ENCODE results near the gene IER5.
"Not testable (repeated sequence)": the region's sequence is repeated elsewhere in the genome, so short reads cannot be mapped to it uniquely, and the experiment has no call there.

IER5 gene

DNA sequence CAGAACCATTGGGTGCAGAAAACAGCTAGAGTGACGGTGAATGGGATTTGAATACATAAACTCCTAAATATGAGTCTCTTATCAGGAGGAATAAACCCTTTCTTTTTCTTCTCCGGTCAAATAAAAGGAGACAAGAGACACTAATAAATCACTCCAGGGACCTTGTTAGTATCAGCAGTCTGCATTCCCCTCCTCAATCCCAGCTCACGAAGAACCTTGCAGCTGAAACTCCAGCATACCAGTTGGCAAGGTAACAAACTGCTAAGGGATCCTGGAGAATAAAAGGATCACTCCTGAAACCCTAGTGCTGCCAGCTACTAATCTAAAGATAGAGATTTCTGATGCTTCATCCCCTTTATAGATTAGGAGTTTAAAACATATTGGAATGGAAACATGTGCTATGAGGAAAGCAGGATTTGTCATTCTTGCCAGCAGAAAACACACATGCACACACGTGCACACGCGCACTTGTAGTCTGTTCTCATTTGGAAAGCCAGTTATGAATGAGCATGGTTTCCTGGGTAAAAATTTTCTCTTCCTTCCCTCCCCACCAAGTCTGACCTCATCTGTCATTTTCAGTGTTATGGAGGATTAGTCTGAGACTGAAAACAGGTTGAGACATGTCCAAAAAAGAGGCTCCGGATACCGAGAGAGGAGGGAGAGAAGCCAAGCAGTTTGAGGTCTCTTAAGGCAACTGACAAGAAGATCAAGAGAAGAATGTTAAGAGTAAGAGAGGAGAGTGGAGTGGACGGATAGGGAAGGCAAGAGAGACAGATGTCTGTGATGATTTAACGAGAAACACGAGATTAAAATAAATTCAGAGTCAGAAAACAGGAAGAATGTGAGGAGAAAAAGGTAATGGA lies 10.9 kb downstream of the IER5 start:
- peak; percentile 80 for DNase-seq

DNA sequence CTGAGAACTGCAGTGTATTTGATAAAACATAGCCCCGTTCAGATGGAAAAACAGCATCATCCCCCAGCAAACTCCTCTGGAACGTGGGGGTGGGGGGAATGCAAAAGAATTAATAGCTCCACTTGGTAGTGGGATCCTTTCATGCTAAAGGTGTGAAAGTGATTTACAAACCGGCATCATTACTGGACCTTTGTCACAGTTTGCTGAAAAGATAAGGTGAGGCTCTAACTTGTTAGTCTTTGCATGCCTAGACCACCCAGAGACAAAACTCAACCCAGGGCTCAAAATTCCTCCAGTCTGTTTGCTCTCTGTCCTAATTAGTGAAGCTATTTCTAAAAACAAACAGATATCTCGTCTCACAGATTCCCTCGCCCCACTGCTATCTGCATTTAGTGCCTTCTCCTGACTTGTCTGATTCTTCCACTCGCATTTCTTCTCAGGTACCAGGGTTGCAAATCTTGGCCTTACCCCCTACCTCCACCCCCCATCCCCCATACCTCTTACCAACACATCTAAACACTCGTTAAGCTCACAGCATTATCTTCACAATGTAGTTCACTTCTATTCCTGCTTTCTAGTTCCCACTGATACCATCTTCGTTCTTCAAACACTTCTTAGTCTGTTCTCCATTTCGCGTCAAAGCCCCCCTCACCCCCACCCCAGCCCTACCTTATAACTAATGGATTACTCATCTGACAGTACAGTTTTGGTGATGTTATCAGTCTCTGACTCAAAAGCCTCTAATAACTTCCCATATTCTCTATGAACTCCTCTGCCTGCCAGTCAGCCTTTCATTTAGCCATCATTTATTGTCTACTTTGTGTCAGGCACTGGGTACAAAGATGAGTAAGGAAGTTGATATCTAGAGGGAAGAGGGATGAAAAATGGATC lies 11.8 kb downstream of the IER5 start:
- peak; percentile 72 for DNase-seq

DNA sequence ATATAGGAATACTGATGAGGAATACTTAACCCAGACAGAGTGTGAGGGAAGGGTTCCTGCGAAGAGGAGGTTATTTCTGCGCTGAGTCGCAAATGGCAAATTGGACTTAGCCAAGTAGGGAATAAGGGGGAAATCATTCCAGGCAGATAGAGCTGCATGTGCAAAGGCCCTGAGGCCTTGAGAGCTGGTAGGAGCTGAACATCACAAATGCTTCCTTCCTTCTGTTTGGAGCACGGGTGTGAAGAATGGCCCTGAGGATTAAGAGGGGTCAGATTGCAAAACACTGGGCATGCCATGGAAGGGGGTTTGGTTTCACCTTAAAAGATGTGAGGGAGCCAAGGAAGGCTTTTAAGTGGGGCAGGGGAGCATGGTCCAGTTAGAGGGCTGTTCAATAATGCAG lies 12.4 kb downstream of the IER5 start:
- no peak for DNase-seq

DNA sequence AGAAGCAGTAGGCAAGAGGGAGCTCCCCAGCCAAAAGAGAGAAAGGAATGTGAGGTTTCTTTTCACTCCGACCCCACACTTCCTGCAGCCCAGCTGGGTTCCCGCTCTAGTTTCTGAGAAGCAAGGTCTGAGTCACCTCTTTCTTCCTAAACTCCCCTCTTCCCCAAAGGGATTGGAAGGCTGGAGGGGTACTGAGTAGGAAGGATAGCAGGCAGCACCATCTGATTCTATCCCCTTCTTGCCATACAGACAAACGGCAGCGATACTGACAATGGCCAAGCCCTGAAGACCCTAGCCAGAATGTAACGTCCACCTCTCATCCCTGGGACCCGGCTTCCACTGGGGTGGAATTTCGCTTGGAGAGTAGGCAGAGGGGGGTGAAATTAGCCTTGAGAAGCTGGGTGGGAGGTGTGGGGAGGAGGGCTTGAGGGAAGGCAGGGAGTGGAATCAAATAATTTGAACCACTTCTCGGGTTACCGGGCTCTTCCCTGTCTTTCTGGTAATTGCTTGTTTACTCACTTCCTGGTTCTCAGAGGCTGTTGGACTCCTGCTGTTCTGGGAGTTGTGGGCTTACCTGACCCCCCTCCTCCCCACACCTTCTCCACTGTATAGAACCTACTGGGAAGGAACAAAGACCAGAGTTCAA lies 13.2 kb downstream of the IER5 start:
- DNase-seq = peak; percentile 86

DNA sequence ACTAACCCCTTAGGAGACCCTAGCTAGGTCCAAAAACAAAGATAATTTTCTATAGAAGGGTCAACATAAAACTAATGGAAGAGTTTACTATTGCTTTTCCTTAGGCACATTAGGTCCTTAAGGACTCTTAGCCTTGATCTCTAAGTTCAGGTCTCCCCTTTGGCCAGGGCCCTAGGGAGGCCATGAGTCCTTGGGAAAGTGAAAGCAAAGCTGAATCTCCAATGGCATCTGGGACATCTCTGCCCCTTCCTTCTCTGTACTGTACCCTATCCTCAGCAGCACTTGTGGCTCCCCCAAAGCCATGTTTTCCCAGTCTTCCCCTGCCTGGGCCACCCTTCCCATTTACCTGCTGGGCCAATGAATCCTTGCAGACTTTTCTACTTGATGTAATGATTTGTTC lies 14.3 kb downstream of the IER5 start:
- DNase-seq = no peak

DNA sequence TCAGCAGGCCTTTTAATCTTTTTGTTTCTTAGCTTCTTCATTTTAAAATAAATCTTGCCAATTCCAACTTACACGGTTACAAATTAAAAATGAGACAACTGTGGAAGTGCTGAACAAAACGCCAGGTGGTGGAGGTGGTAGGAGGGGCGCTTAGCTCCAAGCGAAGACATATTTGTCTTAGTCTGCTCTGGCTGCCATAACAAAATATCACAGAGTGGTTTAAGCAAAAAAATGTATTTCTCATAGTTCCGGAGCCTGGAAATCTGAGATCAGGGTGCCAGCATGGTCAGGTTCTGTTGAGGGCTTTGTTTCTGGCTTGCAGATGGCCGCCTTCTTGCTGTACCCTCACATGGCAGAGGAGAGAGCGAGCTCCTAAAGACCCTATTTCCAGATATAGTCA lies 14.9 kb downstream of the IER5 start:
- DNase-seq = no peak

DNA sequence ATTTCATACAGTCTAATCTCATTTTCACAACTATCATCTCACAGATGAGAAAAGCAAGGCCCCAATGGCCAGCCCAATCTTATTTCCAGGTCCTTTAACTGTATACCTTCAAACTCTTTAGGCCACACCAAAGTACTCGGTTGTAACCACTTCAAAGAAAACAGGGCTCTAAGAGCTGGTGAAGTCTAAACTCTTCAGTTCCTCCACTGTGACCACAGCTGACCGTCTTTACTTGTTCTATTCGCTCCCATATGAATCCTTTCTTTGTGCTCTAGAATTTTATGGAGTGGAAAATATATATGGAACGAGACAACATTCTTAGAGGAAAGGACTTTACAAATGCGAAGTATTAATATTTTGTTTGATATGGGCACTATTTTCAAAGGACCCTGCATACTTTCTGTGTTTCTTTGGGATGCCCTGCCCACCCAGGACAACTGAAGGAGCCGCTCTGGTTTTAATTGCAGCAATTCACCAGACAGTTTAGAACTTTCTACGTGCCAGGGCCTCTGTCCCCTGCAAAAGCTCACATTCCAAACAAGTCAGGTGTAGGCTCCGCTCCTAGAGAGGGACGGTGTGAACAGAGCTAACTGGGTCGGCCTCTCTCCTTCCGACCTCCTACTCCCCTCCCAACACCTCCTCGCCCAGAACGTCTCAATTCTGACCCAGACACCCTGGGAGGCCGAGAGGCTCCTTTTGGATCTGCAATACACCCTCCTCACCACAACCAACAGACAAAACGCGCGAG lies 15.7 kb downstream of the IER5 start:
- DNase-seq = no peak

DNA sequence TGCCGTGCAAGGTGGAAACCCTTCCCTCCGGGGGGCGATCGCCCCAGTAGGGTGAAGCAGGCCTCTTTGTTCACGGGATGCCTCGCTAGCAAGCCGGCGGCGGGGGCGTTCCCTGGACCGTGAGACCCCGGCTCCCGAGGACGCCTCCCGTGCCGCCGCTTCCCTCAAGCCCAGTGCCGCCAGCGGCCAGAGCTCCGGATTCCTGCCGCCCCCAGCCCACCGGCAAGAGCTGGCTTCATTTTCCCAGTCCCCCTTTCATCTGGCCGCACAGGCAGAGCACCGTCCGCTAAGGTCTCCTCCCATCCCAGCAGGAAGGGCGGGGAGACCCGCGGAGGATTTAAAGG lies 16.3 kb downstream of the IER5 start:
- peak; percentile 43 for DNase-seq

DNA sequence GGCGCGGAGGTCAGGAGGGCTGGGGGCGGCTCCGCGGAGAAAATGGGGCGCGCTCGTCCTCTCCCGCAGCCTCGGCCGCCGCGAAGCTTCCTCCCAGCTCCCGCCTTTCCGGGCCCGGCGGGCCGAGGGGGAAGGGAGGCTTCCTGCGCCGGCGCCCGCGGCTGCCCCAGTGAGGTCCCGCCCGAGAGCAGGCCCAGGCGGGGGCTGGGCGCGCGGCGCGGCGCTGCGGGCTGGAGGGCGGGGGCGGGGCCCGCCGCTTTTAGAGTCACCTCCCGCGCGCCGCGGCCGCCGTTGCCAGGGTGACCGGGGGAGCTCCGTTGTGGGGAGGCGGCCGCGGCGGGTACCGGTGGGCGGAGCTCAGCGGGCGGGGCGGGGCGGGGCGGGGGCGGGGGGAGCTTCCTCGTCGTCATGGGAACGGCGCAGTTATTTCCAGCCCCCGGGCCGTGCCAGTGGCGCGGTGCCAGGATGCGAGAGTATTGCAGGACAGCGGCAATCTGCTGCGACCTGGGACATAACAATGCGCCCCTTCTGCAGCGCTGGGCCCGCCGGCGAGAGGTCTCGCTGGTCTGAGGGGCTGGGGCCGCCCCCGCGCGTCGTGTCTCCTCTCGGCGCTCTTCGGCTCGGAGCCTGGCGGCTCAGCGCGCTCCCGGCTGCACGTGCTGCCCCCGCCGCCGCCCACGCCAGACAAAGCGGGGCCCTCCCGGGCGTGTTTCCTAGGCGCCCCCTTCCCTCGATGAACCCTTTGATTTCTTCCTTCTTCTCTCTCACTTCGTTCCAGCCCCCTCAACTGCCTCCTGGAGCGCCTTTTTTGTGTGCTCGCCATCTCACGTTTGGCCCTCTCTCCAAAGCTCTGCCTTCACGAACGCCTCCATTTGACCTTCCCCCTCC lies 16.9 kb downstream of the IER5 start:
- DNase-seq = peak; percentile 94

DNA sequence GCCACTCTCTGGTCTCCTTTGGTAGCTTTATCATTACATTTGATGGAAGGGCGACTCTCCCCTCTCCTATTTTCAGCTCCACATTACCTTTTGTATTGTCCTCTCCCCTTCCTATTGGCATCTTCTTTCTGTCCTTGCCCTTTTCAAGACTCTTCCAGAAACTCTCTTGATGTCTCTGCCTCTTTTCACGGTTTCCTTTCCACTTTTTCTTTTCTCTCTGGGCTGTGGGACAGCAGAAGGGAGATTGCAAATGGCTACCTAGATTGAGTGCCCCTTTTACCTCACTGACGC lies 17.5 kb downstream of the IER5 start:
- DNase-seq = no peak

DNA sequence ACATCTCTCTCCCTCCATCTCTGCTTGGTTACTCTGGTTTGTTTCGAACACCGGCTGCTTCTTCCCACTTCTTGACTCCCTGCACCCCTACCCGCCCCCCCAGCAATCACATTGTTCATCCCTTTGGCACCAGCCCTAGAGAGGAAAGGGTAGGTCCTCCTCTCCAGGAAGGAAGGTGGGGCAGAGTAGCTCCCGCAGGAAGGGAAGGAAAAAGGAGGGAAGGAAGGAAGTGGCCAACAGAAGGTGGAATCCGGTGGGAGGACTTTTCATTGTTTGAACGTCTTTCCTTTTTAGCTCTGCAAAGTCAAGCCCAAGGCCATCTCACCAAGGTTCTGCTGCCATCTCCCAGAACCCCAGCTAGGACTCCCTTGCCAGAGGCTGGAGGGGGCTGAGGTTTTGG lies 18.0 kb downstream of the IER5 start:
- no peak for DNase-seq

DNA sequence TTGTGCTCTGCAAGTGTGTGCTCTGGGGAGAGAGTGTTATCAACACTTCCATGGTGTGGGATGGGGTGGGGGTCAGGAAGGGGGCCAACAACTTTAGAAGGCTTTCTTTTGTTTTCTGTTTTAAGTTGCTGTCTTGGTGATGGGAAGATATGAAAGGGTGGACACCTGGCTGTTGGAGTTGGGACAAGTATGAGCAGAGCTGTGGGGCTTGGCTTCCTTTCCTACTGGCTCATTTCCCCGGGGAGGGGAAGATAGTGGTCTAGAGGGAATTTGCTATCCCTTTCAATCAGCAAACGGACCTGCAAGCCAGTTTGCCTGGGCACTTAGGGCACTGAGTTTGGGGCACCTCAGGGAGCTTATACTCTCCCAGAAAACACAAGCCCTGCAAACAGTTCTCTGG lies 19.2 kb downstream of the IER5 start:
- DNase-seq = peak; percentile 34

DNA sequence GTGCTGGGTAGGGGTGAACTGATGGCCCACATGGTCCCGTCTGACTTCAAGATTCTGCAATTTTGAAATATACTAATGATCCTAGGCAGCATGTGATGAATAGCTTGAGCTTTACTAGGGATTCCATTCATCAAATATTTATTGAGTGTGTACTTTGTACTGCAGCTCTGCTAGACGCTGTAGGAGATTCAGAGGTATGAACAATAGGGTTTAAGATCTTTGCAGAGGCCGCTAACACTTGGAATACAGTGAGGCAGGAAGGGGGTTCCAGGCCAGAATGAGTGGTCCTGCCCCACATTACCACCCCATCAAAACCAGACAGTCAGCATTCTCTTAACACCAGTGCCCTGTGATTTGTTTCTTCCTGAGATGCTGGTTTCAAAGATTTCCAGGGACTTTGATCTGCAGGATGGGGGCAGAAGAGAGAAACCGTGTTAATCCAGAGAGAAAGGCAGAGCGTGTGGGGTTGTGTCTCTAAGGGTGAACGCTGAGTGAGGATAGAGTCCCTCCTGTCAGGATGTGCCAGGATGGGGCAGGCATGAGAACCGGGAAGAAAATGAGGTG lies 19.9 kb downstream of the IER5 start:
- DNase-seq = no peak

DNA sequence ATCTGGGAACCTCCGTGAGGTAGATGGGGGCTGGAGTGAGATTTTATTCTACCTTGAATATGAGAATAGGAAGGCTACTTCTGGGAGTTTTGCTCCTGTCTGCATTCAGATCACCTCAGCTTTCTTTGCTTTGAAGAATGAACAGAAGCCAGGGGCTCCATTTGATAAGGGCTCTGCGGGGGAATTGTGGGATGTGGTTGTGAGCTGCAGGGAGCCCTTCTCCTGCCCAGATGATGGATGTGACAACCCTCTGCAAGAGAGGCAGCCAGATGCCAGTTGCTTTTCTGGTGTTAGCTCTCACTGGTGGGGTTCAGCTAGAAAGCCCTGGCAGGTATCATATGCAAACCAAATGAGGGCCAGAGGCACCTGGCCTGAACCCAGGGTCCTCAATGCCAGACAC lies 21.5 kb downstream of the IER5 start:
- no peak for DNase-seq

DNA sequence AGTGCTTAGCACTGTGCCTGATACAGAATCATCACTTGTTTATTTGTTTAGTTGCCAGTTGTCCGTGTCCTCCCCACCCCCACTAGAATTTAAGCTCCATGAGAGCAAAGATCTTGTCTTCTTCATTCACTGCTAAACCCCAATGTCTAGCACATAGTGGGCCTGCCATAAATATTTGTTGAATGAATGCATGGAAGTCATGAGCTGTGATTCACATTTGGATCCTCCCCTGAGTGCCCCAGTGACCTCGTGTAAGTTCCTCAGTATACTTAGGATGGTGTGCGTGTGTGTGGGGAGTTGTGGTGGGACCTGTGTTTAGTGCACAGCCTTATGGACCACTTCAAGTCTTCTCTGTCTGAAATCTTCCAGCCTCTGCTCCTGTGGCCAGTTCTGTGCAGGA lies 23.1 kb downstream of the IER5 start:
- peak; percentile 55 for DNase-seq

DNA sequence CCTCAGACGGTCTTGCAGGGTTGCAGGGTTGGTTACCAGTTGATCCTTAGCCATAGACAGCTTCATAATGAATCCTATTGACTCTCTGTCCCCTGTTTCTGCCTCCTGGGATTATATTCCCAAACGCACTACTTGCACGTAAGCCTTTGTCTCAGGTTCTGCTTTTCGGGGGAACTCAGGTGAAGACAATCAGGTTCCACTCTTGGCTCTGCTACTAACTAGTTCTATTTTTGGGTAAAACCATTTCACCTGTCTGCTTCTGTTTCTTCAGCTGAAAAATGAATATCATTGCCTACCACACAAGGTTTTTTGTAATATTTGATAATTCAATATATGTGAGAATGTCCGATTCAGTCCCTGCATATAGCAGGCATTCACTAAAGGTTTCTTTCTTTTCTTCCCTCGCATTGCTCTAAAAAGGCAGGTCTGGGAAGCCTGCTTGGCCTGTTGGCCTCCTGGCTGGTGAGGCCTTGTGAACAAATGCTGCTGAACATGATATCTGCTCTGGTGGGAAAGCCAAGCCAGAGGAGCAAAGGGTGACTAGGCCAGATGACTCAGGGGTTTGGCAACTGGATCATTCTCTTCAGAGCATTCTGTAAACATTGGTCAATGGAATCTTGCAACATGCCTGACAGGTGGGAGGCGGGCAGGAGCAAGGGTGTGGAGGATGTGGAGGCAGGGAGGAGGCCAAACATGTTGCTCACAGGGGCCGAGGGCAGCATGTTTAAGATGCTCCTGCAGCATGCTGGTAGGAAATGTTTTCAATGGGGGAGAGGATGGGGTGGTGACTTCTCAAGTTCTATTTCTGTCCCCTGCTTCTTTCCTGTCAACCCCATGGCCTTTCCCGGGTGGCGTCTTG lies 23.8 kb downstream of the IER5 start:
- DNase-seq = peak; percentile 95

DNA sequence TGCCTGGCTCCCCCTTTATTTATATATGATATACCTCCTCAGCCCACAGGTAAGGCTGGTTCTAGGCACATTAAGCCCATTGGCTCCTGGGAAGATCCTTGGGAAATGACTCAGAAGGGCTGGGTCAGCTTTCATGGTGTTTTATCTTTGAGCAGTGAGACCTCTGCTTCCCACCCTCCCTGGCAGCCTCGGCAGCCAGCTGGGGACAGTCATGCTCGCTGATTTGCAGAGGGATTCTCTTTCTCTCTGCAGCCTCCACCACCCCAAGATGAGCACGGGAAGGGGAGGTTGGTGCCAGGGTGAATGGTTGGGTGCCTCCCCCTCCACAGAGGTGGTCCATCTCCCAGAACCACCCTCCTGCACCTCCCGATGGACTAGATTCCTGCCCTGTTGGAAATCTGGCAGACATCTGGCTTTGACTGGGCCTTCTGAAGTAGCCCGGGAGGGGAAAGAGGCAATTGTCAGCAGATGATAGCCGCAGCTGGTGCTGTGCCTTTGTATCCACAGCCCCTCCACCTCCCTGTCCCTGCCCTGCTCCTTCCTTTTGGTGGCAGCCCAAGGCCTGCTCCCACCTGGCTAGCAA lies 24.6 kb downstream of the IER5 start:
- peak; percentile 55 for DNase-seq

DNA sequence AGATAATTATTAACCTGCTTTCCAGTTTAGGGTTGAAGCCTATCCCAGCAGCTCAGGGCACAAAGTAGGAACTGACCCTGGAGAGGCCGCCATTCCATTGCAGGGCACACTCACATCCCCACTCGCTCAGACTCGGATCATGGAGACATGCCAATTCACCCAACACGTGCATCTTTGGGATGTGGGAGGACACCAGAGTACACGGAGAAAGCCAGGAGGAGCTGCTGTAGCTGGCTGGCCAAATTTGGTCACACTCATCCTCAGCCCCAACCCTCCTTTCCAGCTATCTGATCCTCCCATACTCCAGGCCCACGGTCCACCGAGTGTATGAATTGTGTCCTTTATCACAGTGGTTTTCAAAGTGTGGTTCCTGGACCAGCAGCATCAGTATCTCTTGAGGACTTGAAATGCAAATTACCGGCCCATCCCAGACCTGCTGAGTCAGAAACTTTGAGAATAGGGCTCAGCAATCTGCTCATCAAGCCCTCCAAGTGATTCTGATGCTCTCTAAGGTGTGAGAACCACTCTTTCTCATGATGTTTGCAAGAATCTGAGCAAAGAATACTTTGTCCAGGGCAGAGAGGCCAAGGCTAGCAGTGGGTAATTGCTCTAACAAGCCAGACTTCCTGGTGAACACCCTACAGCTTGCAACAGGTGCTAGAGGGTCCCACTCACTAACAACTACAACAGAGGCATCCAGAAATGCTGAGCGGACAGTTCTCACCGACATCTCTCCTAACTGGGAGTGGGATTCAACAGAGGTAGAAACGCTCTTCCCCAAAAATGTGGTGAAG lies 26.3 kb downstream of the IER5 start:
- no peak for DNase-seq

DNA sequence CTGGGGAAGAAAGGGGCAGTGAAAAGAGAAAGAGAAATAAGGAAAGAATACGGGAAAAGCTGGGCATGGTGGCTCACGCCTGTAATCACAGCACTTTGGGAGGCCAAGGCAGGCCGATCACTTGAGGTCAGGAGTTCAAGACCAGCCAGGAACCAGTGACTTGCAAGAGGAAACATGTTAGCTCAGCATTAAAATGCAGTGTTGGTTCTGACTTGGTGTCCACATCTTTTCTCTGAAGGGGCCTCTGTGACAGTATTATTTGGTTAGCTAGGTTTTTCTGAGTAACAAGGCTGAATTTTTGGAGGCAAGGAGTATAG lies 26.8 kb downstream of the IER5 start:
- no peak for DNase-seq

DNA sequence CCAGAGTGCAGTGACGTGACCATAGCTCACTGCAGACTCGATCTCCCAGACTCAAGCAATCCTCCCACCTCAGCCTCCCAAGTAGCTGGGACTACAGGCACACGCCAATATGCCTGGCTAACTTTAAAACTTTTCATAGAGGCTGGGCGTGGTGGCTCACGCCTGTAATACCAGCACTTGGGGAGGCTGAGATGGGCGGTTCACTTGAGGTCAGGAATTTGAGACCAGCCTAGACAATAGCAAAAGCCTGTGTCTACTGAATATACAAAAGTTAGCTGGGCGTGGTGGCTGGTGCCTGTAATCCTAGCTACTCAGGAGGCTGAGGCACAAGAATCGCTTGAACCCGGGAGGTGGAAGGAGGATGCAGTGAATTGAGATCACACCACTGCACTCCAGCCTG lies 27.5 kb downstream of the IER5 start:
- not testable (repeated sequence) for DNase-seq

All from fibroblast of skin of right biceps (primary cell).